HG03521 (cell line): ENCODE measurements around the gene CPED1.
A peak's percentile ranks its signal among the peaks of the same experiment; 100 is the strongest.
"Not testable (repeated sequence)": the region's sequence is repeated elsewhere in the genome, so short reads cannot be mapped to it uniquely, and the experiment has no call there.

ENCODE experiments used
- ATAC-seq: cut with Tn5 transposase; IDR thresholded peaks from one replicate; pipeline ENCODE4 v1.9.1; 2021; ENCODE audit warnings: mild to moderate bottlenecking, moderate library complexity; ENCODE audit not compliant: unreplicated experiment

The CPED1 gene

DNA sequence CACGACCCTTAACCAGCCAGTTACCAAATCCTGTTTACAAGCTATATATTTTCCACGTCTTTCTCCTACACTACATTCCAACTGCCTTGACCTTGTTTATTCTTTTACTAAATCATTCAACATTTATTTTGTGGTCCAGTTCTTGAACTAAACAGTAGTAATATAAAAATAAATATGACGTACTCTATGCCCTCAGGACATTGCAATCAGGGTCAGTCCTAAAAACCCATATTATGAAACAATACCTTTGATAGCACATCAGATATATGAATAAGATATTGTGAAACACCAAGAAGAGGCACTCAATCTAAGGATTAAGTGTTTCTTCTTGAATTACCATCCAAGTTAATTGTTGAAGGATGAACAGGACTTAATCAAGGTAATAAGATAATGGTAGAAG, 287.8 kb downstream of the CPED1 start:
- ATAC-seq = no peak

- ATAC-seq = peak; percentile 99
These were observed 289.9 kb downstream of the CPED1 start for GRCh38 chr7:121278120-121279021.

GRCh38 chr7:121279060-121279620, 290.6 kb downstream of the CPED1 start:
- no peak for ATAC-seq

GRCh38 chr7:121279822-121280221, 291.3 kb downstream of the CPED1 start:
- ATAC-seq = no peak

- no peak for ATAC-seq
These were observed 292.1 kb downstream of the CPED1 start for GRCh38 chr7:121280656-121281055.

DNA sequence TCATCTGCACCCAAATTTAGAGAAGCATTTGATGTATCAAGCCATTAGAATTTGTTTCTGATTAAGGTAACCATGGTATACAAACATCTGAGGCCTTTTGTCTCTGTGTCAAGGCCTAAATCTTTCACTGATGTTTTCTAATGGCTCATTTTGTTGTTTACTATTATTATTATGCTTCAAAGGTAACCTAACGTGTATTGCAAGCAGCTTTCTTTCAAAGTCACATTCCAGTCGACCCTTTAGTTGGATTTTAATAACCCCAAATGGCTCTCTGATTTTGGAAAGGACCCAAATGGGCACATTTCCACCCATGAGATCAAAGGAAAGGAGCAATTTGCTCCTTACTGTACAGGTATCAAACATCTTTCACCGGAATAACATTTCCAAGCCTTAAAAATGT, 293.6 kb downstream of the CPED1 start:
- no peak for ATAC-seq

GRCh38 chr7:121285066-121285667, 296.7 kb downstream of the CPED1 start:
- ATAC-seq = no peak

GRCh38 chr7:121286186-121286585, 297.7 kb downstream of the CPED1 start:
- ATAC-seq = no peak

DNA sequence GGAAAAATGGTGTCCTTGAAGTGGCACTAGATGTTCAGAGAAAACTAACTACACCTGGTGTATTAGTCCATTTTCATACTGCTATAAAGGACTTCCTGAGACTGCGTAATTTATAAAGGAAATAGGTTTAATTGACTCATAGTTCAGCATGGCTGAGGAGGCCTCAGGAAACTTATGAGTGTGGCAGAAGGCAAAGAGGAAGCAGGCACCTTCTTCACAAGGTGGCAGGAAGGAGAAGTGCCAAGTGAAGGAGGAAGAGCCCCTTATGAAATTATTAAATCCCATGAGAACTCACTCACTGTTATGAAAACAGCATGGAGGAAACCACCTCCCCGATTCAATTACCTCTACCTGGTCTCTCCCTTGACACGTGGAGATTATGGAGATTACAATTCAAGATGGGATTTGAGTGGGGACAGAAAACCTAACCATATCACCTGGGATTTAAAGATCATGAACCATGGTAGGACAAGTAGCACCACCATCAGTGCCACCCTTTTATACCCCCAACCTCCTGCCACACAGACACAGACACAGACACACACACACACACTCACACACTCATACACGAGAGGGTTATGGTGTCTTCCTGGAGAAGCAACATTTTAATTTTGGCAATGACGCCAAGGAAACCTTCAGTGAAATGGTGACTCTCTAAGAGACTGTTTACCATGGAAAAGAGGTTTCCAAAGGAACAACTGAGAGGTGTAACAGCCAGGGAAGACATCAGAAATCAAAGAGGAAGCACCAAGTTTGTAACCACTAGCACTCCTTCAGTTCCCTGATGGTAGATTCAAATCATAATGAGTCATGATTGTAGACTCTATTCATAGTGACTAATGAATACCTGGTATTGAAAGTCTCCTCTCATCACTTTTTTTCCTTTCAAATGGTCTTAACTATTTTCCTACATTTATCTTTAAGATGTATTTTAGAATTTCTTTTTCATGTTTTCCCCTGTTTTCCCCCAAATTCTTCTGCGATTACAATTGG, 298.5 kb downstream of the CPED1 start:
- ATAC-seq = no peak

- no peak for ATAC-seq
These were observed 300.4 kb downstream of the CPED1 start for GRCh38 chr7:121288894-121289293.

- ATAC-seq = not testable (repeated sequence)
These were observed 301.4 kb downstream of the CPED1 start for GRCh38 chr7:121289930-121290329.

DNA sequence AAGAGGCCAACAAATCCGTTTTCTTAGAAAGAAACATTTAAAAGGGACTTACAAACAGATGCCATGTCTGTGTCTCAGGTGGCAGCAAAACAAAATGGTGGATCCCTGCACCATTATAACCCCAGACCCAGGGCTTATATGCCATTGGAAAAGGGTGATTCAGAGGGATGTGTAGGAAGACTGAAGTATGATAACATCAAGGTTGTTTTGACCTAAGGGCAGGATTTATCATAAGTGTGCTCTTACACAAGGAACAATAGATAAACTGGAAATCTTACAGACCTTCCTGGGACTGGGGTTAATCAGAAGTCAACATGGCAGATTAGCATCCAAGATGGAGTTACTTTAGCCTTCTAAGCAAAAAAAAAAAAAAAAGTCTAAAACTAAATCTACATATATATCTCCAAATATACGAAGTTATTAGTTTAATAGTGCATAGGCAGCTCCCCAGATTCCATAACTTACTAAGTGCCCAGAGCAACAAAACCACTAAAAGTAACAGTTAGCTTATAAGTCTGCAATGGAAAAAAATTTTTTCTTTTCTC, 306.0 kb downstream of the CPED1 start:
- no peak for ATAC-seq

DNA sequence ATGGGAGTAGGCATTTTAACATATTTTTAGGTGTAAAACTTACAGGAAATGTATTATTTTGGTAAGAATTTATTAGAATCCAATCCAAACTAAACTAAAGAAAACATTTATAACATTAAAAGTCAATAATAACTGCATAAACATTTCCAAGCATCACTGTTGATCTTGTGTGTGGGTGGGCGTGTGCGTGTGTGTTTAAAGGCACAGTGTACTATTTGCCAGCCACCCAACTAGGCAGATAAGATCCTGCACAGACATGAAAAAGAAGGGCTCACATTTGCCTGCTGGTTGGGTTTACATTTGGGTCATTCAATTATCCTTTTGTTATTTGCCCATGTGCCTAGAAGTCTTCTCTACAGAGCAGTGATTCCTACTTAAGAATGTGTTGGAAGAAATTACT, 309.3 kb downstream of the CPED1 start:
- no peak for ATAC-seq

DNA sequence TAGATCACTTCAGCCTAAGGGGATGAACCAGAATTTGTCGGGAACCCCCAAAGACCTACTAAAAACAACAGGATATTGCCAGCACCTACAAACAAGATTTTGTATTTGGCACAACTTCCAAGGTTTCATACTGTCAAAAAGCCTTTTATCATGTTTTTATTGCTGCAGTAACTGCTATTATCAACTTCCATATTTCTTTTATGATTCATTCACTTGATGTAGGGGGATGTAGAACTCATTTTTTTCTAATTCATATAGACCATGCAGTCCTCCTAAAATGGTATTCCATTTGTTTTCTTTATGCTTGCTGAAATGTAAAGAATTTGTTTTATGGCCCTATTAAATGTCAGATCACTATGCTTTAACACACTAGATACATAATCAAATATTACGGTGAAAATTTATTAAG, 310.3 kb downstream of the CPED1 start:
- no peak for ATAC-seq

DNA sequence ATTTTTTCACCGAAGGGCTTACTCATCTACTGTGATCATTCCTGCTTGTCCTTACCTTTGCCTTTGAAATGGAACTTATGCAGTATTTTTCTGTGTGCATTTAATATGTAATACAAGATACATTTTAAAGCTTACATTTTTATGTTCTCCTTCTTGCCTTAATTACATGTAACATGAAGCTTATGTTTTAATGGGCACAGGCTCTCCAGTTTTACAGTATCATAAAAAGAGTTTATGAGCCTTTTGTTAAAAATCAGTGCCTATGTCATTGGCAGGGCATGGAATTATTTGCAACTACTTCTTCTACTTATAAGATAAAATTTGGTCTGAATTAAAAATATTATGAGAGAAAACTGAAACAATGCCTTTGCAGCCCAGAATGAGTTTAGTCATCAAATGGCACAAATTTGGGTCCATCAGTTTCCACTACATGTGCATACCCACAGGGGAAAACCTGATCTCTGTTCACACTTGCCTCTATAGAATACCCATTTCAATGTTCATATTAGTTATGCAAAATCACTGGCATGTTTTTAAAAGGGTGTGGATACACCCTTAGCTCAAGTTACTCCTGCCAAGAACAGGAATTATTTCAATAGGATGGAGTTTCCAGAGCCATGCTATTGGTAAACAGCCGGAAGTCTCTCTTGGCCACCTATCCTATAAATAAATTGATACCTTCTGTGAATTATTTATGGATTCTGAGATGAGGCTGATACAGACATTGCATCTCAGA, 312.3 kb downstream of the CPED1 start:
- no peak for ATAC-seq

DNA sequence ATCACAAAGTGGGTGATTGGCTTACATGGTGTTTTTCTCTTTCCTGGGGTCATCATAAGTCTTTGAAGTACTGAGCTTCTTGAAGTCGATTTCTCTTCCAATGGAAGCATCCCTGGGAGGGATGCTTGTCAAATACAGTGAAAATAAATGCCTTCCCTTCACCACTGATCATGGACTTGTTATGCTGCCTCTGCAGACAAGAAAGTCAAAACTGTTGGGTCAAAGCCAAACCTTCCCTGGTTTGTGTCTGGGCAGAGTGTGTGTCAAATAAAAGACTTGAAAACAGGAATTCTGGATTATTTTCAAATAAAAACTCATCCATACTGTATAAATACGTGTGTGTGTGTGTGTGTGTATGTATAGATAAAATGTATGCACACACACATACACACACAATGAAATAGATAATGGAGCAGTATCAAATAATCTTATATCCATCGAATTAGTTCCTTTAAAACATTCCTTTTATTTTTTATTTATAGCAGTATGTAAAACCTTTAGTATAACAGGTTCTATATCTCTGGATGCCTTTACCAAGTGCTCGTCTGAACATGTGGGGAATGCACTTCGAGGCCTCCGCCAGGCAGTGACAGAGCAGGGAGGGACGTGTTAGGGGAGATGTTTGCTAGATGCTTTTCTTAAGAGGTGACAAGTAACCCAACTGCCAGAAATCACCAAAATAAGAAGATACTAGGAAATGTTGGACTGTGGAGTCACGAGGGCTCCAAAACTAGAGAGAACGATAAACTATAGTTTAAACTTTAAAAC, 313.1 kb downstream of the CPED1 start:
- no peak for ATAC-seq

GRCh38 chr7:121302214-121302745, 313.8 kb downstream of the CPED1 start:
- ATAC-seq = peak; percentile 98

- ATAC-seq = no peak
These were observed 315.1 kb downstream of the CPED1 start for GRCh38 chr7:121303422-121304101.
